ENCODE measurements around the gene PDE1C.

The PDE1C gene

DNA sequence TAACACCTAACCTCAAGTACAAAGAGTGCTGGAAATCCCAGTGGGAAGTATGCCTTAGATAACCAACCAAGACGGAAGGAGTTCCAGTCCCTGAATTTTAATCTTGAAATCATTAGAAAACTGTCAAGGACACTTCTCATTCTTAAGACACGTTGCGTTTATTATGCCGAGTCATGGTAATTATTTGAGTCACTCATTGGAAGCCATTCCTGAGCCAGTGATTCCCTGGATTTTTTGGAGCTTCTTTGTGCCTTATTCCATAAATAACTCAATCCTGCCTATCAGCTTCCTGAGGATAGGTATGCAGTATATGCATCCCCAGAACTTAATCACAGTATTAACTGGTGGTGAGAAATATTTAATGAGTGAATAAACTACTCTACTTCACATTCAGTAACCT lies 305.7 kb downstream of the PDE1C start:
- DNase-seq, result no peak

- DNase-seq, result no peak
Observed at GRCh38 chr7:31763548-31763947, 306.7 kb downstream of the PDE1C start.

DNA sequence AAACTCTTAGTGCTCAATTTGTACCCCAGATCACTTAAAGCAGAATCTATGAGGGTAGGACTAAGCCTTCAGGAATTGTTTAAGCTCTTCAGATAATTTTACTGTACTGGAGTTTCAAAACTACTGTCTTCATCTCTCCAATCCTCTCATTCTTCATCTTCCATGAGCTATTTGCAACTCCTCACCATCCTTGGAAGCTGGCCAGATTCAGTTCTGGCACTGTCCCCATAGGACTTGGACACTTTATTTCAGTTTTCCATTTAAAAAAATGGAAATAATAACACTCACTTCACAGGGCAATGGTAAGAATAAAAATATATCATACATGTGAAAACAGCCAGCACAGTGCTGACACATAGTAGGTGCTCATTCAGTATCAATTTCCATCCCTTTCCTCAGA lies 308.6 kb downstream of the PDE1C start:
- no peak for DNase-seq

DNA sequence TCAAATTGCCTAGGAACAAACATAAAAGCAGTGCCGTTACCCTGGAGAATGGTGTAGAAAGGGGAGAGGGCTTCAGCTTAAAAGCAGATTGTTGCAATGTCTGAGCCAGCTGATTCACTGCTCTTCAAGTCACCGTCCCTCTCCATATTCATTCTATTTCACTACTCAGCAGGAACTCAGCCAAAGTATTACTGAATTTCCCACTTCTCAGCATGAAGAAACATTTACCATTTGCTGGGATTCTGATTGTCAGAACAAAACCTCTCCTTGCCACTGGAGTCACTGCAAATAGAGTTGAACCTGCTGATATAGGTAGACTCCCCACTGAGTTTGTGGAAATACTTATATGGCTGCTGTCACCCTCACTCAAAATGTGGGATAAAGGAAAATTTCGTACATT lies 311.5 kb downstream of the PDE1C start:
- no peak for DNase-seq

DNA sequence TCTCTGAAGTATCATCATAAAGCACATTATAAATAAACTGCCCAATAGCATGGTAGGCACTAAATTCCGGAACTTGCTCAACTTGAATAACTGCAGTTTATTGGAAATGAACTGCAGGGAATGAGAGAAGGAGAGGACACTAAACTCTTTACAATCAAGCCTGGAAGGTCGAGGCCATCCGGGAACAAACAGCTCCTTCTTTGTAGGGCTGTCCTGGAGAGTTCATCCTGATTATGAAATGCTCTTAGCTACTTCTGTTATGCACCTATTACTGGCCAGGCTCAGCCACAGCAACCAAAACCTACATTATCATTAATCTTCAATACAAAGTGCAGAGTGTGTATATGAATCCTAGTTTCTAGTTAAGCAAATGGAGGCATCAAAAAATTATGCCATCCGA lies 318.5 kb downstream of the PDE1C start:
- DNase-seq, result no peak

- no peak for DNase-seq
Observed at GRCh38 chr7:31748084-31748483, 322.1 kb downstream of the PDE1C start.

GRCh38 chr7:31747553-31747952 lies 322.7 kb downstream of the PDE1C start:
- DNase-seq, result peak in 3 of 4 experiments; percentile 9 to 32 (median 16)

DNA sequence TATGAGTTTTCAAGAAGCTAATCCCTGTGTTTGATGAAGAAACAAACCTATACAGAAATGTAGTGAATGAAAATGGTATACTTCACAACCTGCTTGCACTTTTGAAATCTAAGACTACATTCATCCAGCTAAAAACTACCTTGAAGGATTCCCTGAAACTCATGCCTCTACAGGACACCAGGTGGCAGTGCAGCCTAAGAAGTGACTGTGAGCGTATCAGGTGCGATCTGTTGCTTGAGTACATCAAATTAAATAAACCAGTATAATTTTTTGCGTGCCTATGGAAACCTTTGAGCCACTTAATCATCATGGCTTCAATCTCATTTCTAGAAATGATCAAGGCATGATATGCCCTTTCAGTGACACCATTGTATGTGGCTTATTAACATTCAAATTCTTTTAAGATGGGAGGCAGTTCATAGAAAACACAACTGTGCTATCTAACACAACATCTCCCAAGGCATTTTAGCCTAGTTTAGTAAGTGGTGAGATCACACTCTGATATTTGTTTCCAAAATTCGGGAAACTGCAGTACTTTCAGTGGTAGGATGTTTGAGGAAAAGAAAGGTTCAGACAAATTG lies 325.8 kb downstream of the PDE1C start:
- peak; percentile 67 to 79 (median 75) for DNase-seq

- no peak for DNase-seq
Observed at GRCh38 chr7:31741852-31742251, 328.4 kb downstream of the PDE1C start.

GRCh38 chr7:31735991-31736982 lies 333.9 kb downstream of the PDE1C start:
- peak; percentile 71 to 85 (median 78) for DNase-seq

DNA sequence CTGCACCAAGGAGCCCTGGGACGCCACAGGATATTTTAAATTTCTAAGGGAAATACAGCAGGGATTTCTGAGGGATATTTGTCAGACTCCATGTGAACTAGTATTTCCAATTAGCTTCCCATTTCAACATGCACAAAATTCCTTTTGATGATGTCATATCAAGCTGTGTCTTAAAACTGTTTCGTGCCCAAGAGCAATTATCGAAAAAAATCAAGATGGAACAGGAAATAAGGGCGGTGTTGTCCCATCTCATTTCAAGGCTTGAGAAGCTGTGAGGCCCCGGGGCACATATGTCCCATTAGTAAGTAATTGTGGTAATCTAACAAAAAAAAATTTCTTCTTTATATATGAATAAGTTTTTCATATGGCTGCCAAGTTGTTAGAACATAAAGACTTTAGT lies 335.8 kb downstream of the PDE1C start:
- no peak for DNase-seq

GRCh38 chr7:31729195-31729804 lies 340.9 kb downstream of the PDE1C start:
- DNase-seq, result peak in 2 of 4 experiments; percentile 3 to 5

DNA sequence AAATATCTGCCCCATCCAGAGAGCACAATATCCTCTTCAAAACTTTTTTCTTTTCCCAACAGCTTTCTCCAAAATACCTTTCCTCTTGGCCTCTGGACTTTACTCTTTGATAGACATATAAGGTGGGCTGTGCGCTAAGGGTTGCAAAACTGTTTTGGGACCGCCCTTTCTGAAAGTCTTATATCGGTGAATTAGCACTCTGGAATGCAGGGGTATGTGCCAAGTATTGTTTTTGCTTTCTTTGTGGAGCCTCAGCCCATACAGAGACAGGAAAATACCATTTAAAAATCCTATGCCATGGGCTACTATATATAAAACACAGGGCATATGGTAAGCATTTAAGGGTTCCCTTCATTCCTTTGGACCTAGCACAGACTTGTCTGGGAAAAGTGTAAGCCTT lies 345.5 kb downstream of the PDE1C start:
- no peak for DNase-seq

GRCh38 chr7:31720366-31720765 lies 349.8 kb downstream of the PDE1C start:
- DNase-seq, result no peak

DNA sequence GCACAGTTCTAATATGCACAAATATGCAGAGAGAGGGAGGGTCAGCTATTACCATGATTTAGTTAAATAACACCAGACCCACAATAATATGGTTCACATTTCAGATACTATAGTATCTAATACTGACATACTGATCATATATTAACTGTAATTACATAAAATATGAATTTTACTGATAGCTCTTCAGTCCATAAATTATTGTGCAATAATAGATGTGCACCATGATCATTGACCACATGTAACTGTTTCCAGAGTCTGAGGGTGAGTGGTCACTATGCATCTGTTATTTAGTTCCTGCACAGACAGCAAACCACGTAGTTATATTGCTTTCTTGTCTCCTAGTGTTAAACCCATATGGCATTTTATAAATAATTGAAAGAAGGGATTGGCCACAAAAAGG lies 353.9 kb downstream of the PDE1C start:
- no peak for DNase-seq

DNA sequence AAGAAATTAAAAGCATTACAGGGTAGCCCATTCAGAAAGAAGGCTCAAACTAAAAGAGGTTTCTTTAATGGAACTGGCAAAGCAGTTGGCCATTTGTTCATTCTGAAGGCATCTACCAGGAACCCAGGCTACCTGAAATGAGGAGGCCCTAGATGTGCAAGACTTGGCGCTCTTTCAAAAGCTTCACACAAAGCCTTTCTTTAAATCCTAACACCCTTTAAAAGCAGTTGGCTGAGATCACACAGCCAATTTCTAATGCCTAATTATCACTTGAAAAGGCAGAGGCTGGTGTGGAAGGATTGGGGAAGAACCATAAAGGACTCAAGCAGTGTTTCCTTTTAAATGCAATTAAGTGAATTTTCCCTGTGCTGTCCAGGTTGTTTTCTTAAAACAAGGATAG lies 360.0 kb downstream of the PDE1C start:
- no peak for DNase-seq

DNA sequence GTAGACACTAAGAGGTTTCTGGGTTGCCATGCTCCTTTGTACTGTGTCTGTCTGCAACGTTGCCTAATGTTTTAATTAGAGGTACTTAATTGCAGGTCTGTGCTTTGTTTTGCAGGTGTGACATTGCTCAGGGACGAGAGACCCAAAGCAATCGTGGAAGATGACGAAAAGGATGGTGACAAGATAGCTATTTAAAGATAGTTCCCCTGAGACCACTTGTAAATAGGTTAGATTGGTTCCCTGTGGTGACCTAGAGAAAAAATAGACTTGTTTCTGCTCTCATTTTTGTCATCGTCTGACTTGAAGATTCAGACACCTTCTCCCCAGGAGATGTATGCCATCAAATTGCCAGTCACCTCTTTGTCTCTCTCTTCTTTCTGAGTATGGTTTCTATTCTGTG lies 363.1 kb downstream of the PDE1C start:
- DNase-seq, result no peak

DNA sequence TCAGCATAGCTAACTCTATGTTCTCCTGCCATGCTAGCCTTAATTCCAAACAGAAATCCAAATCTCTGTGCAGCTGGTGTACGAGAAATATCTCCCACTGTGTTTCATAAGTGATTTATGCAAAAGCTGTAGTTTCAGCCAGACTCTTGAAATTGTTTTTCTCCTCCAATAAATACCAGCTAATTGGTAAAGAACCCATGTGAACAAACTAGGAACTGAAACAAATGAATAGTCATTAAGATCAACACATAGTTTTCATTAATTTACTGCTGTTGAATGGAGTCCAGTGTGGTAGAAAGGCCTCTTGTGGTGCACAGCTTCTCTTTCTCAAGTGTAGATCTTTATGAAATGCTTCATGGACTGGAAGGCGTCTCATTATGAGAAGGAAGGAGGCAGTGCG lies 364.8 kb downstream of the PDE1C start:
- DNase-seq, result no peak

DNA sequence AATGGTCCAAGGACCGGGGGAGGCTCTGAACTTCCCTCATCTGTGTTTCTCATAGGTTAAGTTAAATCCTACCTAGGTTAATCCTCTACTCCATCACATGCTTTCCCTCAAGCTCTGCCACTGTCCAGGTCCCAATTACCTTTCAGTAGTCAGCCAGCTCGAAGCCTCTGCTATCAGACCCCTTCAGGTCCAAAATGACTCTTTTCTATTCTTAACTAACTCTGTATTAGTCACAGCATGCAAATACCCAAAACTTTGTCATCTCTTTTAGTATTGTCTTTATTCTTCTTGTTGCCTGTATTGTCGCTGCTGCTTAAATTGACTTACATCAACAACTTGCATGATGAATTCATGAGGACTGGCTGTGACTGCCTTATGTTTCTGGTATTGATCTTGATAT lies 367.9 kb downstream of the PDE1C start:
- DNase-seq, result no peak
